ENCODE data around the gene CNN3. TPM values are rescaled to one million over a fixed set of nuclear protein-coding genes. Genes with fewer than 3 reads are reported as not detected.

Gene CNN3
- total RNA-seq, 1 donor from 2014 or later, result 357 TPM

- DNase-seq (ENCODE audit: low spot score), result no peak
These were observed 38.7 kb downstream of the CNN3 start for GRCh38 chr1:94888201-94888600.

- DNase-seq (ENCODE audit: low spot score), result no peak
These were observed 39.2 kb downstream of the CNN3 start for GRCh38 chr1:94887603-94888171.

GRCh38 chr1:94887106-94887505, 39.8 kb downstream of the CNN3 start:
- no peak for DNase-seq (ENCODE audit: low spot score)

GRCh38 chr1:94886361-94886760, 40.5 kb downstream of the CNN3 start:
- no peak for DNase-seq (ENCODE audit: low spot score)

GRCh38 chr1:94884507-94884906, 42.4 kb downstream of the CNN3 start:
- DNase-seq (ENCODE audit: low spot score), result no peak

- peak; percentile 95 for DNase-seq (ENCODE audit: low spot score)
These were observed 42.8 kb downstream of the CNN3 start for GRCh38 chr1:94884106-94884505.

- DNase-seq (ENCODE audit: low spot score), result peak; percentile 66
These were observed 43.2 kb downstream of the CNN3 start for GRCh38 chr1:94883691-94884090.

DNA sequence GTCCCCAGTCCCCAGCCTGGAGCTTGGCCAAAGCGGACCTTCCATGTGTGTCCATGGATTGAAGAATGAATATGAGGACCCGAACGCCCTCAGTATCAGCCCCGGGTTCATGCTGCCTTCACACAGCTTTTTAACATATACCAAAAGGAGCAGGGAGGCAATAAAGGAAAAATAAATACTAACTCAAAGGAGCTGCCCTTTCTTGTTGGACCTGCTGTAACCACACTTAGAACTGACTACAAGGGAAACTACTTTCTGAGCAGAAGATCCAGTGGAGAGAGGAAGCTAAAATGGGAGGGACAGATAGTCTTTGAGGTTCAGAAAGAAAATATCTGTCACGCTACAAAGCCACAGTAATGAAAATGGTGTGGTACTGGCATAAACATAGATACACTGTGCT, 48.6 kb downstream of the CNN3 start:
- no peak for DNase-seq (ENCODE audit: low spot score)

GRCh38 chr1:94876362-94876761, 50.5 kb downstream of the CNN3 start:
- no peak for DNase-seq (ENCODE audit: low spot score)

DNA sequence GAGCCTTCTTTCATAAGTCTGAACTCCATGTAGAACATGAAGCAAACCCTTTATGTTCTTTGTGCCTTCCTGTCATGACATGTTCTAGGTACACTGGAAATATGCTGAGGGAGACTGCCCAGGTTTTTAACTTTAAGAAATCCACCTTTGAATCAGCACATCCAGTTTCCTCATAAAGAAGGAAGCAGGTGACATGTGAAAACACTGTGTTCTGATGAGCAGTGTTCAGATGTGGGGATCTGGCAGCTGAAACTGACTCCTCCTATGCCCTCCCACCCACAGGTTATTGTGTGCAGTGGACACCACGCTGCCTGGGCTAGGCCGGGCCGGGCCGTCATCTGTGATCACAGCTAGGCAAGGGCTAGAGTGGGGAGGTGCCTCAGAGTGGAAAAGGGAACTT, 51.1 kb downstream of the CNN3 start:
- no peak for DNase-seq (ENCODE audit: low spot score)

DNA sequence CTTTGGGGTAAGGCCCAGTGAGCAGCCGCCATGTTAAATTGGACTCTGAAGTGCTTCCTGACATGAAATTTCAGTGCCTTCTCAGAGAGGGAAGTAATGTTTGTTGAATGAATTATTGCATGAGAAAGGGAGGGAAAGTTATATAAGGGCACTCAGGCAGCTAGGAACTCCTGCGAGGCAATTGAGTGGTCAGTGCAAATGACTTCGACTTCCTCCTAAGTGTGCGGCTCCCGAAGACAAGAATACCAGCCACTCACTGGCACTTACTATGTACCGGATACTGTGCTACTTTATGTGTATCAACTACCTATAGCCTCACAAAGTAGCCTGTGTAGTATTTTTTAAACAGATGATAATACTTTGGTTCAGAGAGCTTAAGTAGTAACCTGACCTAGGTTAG, 52.5 kb downstream of the CNN3 start:
- no peak for DNase-seq (ENCODE audit: low spot score)

DNA sequence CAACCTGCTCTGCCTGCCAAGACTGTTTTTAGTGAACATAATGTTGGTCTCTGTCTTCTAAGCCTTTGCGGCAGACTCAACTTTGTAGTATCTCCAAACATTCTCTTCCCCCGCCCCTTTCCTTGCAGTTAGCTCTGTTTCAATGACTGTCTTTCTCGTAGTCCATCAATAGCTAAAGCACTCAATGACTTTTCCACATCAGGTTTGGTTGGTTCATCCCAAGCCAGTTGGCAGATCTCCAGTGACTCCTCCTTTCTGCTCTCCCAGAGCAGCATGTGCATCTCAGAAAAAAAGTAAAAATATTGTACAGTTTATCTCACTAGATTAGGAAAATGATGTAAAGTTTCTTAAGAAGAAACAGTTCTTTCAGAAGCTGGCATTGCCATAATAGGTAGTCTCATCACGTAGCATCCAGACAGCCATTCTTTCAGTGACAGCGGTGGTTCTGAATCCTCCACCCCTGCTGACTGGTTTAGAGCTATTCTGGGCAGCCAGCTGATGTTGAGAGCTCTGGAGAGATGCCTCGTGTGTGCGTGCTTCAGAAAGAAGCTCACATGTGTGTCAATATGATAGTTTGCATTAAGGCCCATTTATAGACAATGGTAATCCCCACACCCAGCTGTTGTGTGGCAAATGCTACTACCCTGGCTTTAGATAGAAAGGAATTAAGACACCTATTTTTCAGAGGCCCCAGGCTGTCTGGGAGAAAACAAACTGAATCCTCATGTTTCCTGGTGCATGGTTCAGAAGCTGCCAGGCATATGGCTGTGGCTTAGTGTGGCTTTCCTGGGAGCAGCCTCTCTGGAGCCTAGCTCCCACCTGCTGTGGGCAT, 53.2 kb downstream of the CNN3 start:
- peak; percentile 94 for DNase-seq (ENCODE audit: low spot score)

DNA sequence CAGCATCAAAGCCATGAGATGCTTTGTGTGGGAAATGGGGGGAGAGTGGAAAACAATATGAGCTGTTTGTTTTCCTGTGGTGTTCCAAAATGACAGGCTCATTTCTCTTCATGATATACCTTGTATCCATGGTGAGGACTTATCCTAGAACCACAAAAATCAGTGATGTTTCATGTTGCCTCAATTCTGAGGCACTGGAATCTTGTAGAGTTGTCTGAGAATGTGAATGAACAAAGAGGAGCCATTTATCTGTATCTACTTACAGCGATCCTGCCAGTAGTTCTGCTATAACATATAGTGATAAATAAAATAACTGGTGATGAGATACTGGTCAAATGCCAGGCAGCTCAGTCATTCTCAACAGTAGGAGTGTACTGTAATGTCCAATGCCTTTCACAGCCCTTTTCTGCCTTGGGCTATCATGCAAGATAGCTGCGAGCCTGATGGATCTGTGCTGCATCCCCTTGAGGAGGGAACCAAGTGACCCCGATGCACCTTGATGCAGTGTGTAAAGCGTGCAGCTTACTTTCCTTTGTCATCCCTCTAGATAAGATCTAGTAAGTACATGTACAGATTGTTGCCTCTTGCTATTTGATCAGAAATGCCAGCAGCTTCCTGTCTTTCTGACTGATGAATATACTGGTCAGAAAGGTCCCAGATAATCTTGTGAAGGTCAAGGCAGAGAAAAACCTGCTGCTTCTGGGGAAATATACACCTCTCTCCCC, 54.0 kb downstream of the CNN3 start:
- peak; percentile 39 for DNase-seq (ENCODE audit: low spot score)

GRCh38 chr1:94871031-94871430, 55.9 kb downstream of the CNN3 start:
- no peak for DNase-seq (ENCODE audit: low spot score)

DNA sequence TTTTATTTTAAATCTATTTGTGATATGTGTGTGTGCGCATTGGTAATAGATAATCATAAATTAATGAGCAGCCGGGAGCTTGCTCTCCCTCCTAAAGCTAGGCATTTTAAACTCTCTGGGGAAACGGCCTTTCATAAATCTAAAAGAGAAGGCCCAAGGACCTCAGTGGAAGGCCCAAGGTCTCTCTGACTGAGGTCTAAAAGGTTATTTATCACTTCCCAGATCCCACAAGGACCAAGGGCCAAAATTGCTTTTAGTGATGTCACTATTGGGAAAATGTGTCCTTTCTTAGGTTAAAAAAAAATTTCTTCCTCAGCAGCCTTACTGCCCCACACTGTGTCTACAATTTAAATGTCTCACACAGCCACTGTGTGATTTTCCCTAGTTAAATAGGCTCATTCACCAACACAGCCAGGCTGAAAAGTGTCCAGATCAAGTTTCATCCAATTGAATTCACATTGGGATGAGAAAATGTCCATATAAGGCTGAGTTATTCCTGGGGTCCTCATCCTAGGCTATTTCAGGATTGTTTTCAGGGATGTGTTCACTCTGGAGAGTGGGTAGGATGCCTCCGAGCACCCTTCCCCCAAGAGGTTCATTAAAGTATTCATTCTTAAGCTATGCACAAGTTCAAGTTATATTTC, 60.6 kb downstream of the CNN3 start:
- DNase-seq (ENCODE audit: low spot score), result peak; percentile 78

DNA sequence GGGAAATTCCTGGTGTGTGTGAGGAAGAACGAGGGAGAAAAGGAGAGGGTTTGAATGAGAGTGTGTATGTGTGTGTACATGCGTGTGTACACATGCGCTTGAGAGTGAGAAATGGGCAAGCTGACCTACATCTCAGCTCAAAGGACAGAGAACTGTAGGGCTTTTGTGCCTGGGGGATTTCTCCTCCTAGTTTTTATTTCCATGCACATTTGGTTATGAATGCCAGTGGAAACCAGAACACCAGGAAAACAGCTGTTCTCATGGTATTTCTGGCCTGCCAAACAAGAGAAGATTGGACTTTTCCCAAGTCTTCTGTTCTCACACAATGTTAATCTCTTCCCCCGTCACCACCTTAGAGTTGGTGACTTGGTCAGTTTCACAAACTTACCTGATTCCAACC, 61.5 kb downstream of the CNN3 start:
- peak; percentile 48 for DNase-seq (ENCODE audit: low spot score)

- no peak for DNase-seq (ENCODE audit: low spot score)
These were observed 62.1 kb downstream of the CNN3 start for GRCh38 chr1:94864821-94865220.

- peak; percentile 95 for DNase-seq (ENCODE audit: low spot score)
These were observed 63.0 kb downstream of the CNN3 start for GRCh38 chr1:94863919-94864318.

GRCh38 chr1:94863297-94863911, 63.5 kb downstream of the CNN3 start:
- DNase-seq (ENCODE audit: low spot score), result peak; percentile 76

DNA sequence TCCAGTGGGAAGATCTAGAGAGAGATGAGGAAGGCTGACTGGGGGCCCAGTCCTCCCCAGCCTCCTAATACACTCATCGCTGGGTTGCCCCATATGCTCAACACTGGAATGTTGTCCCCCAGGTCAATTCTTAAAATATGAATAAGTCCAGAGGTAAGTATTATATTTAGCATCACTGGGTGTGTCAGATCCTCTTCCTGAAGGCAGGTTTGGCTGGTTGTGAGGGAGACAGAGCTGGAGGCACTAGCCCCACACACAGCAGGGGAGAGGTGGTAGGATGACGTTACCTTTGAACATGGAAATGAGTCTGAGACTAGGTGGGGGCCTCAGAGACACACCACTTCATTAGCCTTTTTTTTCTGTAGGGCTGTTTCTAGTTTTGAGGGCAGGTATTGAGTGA, 64.2 kb downstream of the CNN3 start:
- peak; percentile 38 for DNase-seq (ENCODE audit: low spot score)

DNA sequence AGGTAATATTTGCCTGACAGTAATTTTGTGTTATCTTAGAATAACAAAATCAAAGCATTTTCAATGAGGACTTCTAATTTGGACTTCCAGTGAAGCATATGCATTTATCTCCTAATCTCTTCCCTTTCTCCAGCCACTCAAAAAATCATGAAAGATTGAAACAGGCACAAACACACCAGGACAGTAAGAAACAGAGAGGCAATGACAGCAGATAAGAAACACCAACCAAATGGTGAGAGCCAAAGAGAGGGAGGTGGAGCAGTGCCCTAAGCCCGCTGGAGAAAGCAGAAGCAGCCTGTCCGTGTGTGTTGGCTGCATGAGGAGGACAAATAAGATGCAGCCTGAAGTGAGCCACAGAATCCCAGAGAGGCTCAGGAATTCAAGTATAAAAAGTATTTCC, 67.7 kb downstream of the CNN3 start:
- peak; percentile 54 for DNase-seq (ENCODE audit: low spot score)

DNA sequence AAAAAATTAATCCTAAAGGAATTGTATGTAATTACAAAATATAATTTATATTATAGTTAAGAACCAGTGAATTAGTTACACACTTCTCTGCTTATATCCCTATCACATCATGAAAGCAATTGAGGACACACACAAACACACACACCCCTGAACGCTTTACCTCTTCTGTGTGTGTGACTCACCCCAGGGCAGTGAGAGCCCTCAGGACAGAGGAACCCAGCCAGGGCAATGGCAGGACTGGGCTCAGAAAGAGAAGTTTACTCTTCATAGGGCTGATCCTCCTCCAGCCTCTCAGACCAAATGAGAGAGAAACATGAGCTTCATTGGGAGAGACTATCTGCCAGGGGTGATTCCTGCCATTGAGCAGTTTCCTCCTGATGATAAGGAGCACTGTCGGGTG, 68.6 kb downstream of the CNN3 start:
- DNase-seq (ENCODE audit: low spot score), result no peak

Data from umbilical cord (tissue), 2 donors.